ENCODE data around the gene BRCA2. TPM values are rescaled to one million over a fixed set of nuclear protein-coding genes. Genes with fewer than 3 reads are reported as not detected.
A peak's percentile ranks its signal among the peaks of the same experiment; 100 is the strongest.

Gene BRCA2
- total RNA-seq, 1 donor: 1.9 TPM

DNA sequence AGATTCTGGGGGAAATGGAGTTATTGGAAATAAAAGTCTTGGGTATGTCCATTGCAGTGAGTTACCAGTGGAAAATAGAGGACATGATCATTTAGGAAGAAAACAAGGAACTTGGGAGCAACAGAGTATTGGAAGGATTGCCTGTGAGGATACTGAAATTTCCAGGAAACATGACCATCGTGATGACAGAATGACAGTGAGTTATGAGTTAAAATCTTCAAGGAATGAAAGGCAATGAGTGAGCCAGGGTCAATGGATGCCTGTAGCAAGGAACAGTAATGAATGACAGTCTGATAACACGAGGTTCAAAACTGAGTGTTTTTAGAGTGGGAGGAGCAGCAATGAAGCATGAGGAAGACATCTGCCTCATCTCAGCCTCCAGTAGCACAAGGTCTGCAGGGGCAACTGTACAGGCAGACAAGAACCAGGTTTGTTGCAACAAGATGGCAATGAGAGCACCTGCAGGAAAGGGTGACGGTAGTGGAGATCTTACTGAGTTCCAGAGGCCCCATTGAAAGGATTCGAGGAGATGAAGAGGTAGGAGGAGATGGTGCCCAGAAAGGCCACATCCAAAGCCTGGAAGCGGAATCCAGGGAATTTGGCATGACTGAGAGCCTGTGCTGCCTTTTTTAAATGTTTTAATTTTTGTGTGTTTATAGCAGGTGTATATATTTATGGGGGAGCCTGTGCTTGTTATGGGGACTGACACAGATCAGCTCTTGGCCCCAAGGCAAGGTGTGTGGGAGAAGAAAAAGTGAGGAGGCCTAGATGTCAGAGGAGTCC is 68.7 kb downstream of the BRCA2 start:
- DNase-seq (ENCODE audit: low read depth in 2 of 3, low spot score in 2 of 3): no peak

DNA sequence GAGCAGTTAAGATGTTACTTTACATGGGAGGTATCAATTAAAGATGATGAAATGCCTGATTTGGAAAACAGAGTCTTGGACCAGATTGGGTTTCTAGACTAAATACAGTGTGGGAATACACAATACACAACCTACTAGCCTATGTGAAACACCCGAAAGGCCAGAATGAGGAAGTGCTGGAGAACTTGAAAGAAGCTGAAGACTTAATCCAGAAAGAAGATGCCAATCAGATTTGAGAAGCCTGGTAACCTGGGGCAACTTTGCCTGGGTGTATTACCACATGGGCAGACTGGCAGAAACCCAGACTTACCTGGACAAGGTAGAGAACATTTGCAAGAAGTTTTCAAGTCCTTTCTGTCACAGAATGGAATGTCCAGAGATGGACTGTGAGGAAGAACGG is 69.4 kb downstream of the BRCA2 start:
- DNase-seq (ENCODE audit: low read depth in 2 of 3, low spot score in 2 of 3): no peak

GRCh38 chr13:32385410-32385809 is 70.1 kb downstream of the BRCA2 start:
- no peak for DNase-seq (ENCODE audit: low read depth in 2 of 3, low spot score in 2 of 3)

- DNase-seq (ENCODE audit: low read depth in 2 of 3, low spot score in 2 of 3): peak in 2 of 3 donors; percentile 9 to 35
These were observed 74.7 kb downstream of the BRCA2 start for GRCh38 chr13:32390048-32390447.

DNA sequence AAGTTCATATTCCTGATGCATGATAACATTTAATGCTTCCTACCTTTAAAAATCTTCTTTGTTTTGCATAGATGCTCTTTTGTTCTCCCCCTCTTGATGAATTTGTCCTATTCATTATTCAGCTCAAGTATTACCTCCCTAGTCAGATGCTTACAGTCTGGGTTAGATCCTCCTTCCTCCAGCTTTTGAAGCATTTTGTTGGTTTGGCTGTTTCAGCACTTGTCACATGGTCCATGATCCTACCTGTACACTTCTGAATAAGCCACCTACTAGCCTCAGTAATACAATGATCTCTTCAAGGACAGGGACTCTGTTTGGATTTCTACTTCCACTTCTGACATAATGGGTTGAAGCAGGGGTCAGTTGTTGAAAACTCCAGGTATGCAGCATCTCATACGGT is 75.2 kb downstream of the BRCA2 start:
- no peak for DNase-seq (ENCODE audit: low read depth in 2 of 3, low spot score in 2 of 3)

- no peak for DNase-seq (ENCODE audit: low read depth in 2 of 3, low spot score in 2 of 3)
These were observed 75.9 kb downstream of the BRCA2 start for GRCh38 chr13:32391101-32391619.

GRCh38 chr13:32403108-32403507 is 87.8 kb downstream of the BRCA2 start:
- no peak for DNase-seq (ENCODE audit: low read depth in 2 of 3, low spot score in 2 of 3)

- no peak for DNase-seq (ENCODE audit: low read depth in 2 of 3, low spot score in 2 of 3)
These were observed 92.5 kb downstream of the BRCA2 start for GRCh38 chr13:32407854-32408253.

DNA sequence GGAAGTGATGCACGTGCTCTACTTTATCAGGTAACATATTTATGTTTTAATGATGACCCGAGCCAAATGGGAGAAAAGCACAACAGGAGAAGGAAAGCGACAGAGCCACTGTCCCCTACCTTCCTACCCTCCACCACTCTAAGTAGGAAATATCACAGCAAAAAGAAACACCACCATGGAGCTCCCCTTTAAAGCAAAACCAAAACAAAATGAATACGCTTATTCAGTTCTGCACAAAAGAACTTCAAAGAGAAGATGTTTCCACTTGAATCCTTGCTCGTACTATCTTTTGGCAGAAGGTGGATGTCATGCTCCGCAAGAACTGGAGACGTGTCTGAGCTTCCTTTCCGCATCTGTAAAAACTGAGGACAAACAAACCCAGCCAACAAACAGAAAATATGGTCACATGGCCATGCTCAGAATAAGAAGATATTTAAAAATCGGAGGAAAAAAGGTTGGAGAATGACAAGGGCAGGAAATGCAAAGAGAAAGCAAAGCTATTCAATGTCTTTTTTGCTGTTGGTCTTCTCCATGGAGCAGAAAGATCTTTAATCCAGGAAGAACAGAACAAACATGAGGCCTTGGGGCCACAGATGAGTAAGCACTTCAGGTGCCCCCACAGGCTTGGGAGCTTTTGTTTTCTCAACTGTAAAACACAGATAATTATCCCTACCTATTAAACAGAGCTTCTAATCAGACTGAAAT is 93.1 kb downstream of the BRCA2 start:
- no peak for DNase-seq (ENCODE audit: low read depth in 2 of 3, low spot score in 2 of 3)

- DNase-seq (ENCODE audit: low read depth in 2 of 3, low spot score in 2 of 3): no peak
These were observed 93.6 kb downstream of the BRCA2 start for GRCh38 chr13:32409001-32409313.

DNA sequence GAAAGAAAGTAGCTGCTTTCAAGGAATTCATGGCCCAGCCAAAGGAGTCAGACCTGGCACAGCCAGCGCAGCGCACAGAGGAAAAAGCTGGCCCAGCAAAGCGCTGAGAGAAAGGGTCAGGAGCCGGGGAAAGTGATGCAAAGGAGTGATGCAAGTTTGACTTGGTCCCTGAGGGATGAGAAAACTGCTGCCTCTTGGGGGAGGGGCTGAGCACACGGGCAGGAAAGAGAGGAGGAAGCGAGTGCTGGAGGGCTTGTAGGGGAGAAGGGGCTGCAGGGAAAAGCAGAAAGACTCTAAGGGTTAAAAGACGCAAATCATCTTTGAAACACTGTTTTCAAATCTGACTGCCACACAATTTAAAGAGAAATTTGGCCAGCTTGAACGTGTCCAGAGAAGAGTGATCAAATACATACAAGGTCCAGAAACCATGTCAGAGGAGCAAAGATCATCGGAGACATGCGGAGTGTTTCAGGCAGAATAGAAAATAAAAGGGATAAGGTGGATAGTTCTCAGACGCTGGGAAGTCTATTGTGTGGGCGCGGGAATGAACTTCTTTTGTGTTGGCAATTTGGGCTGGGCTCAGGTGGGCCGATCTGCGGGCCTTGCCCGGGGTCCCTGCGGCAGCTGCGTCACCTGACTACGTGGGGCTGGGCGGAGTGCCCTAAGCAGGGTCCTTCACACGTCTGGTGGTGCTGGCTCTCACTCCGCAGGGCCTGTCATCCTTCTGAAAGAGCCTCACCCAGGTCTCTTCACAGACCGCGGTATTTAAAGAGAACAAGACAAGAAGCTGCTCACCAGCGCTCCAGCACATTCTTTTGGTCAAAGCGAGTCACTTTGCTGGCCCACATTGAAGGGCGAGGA is 94.5 kb downstream of the BRCA2 start:
- peak in 1 of 3 donors; percentile 12 for DNase-seq (ENCODE audit: low read depth in 2 of 3, low spot score in 2 of 3)

- no peak for DNase-seq (ENCODE audit: low read depth in 2 of 3, low spot score in 2 of 3)
These were observed 98.0 kb downstream of the BRCA2 start for GRCh38 chr13:32413284-32413683.

DNA sequence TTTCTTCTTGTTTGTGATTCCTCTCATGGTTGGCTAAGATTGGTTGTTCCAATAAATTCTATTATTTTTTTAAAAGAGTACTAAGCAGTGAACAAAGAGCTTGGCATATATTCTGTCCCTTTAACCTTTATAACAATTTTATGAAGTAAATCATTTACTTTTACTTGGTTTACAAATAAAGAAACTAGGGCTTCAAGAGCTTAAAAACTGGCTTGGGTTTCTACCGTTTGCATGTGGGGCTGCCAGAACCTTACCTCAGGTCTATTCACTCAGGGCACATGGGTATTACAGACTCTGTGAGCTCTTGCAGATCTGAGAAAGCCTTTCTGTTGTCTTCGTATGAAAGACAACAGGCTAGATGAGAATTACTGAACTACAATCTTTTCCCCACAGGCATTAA is 99.3 kb downstream of the BRCA2 start:
- DNase-seq (ENCODE audit: low read depth in 2 of 3, low spot score in 2 of 3): no peak

GRCh38 chr13:32415019-32415418 is 99.7 kb downstream of the BRCA2 start:
- DNase-seq (ENCODE audit: low read depth in 2 of 3, low spot score in 2 of 3): peak in 2 of 3 donors; percentile 25 to 39

GRCh38 chr13:32417995-32418394 is 102.7 kb downstream of the BRCA2 start:
- DNase-seq (ENCODE audit: low read depth in 2 of 3, low spot score in 2 of 3): no peak

DNA sequence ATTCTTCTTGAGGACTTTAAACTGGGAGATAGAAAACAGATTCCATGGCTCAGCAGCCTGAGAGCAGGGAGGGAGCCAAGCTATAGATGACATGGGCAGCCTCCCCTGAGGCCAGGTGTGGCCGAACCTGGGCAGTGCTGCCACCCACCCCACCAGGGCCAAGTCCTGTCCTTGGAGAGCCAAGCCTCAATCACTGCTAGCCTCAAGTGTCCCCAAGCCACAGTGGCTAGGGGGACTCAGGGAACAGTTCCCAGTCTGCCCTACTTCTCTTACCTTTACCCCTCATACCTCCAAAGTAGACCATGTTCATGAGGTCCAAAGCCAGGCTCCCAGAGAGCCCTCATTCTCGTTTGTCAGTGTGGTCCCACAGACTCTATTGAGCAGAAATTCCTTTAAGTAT is 104.6 kb downstream of the BRCA2 start:
- no peak for DNase-seq (ENCODE audit: low read depth in 2 of 3, low spot score in 2 of 3)

DNA sequence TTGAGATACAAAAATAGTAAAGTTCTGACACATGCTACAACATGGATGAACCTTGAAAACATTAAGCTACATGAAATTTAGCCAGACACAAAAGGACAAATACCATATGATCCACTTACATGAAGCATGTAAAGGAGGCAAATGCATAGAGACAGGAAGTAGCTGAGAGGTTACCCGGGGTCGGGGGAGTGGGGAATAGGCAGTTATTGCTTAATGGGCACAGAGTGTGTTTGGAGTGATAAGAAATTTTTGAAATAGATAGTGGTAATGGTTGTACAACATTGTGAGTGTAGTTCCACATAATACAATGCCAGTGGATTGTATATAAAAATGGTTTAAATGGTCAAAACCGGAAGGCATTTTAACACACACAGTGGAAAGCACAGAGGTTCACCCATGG is 108.3 kb downstream of the BRCA2 start:
- peak in 2 of 3 donors; percentile 22 to 54 for DNase-seq (ENCODE audit: low read depth in 2 of 3, low spot score in 2 of 3)

DNA sequence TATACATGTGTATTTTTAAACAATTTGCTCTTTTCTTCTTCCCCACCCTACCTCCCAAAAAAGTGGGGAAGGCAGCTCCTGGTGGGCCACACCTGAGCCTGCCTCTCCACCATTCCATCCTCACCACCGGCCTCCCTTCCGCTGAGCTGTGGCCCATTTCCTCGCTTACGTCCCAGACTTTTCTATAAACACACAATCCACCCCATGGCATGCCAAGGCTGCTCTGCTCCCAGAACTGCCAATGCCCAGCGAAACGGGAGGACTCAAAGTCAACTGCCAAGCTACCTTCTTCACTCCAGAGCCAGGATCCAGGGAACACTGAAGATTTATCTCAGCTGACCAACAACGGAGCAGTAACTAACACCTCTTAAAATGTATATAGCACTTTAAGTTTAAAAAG is 109.8 kb downstream of the BRCA2 start:
- DNase-seq (ENCODE audit: low read depth in 2 of 3, low spot score in 2 of 3): no peak

- peak; percentile 21 to 83 (median 74) for DNase-seq (ENCODE audit: low read depth in 2 of 3, low spot score in 2 of 3)
These were observed 111.1 kb downstream of the BRCA2 start for GRCh38 chr13:32426191-32426989.

Data from hematopoietic multipotent progenitor cell (in vitro differentiated cells).